Breast epithelium (tissue), 3 donors: Measurements from ENCODE around the gene JTB.

ENCODE experiments used
- CTCF ChIP-seq, 3 donors: fragments of 450-650 bp; IDR thresholded peaks; one replicate each; pipeline ENCODE4 v1.5.1; 2016 to 2017; ENCODE audit warnings: antibody characterized with exemption in 3 of 3, mild to moderate bottlenecking in 3 of 3, moderate library complexity in 3 of 3
- POLR2A ChIP-seq: fragments of 450-650 bp; IDR thresholded peaks from one replicate; pipeline ENCODE4 v1.6.1; 2016; ENCODE audit warnings: antibody characterized with exemption, mild to moderate bottlenecking, moderate library complexity
- POLR2AphosphoS5 ChIP-seq, 3 donors: sonication (generic); formaldehyde crosslinking; IDR thresholded peaks; one replicate each; pipeline ENCODE4 v1.6.1; 2017; ENCODE audit warnings: antibody characterized with exemption in 3 of 3

DNA sequence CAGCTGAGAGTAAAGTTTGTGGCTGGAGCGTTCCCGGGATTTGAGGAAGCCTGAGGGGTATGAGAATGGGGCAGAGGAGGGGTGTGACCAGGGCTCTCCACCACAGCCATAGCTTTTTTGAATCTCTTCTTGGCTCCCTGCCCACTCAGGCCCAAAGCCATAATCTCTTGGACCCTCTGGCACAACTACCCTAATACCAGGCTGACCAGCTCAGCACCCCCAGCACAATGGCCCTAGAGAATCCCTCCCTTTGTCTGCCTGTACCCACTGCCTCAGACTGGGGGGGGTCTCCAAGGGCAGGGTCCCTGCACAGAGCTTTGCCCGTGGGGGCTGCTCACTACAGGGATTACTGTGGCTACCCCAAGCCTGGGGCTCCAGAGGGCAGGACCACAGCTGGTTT lies 38.5 kb downstream of the JTB start:
- TF ChIP-seq CTCF (IDR thresholded peaks at IDR 0.05), result no peak
- no peak for TF ChIP-seq POLR2AphosphoS5 (IDR thresholded peaks at IDR 0.05)
- no peak for TF ChIP-seq POLR2A
